Stimulated activated CD8-positive, alpha-beta memory T cell treated with anti-CD3 and anti-CD28 coated beads, Interleukin-4, amount 100 ng/mL, for 24 hours (primary cell): Measurements from ENCODE around the gene TMEM167B.

Experiments used
- DNase-seq: peaks from one replicate; pipeline ENCODE4 v3.0.0-alpha.2; 2020; ENCODE audit warnings: low read depth

Gene TMEM167B

GRCh38 chr1:109083501-109083900 lies 7.1 kb upstream of the TMEM167B start:
- no peak for DNase-seq

- DNase-seq = no peak
Measured at GRCh38 chr1:109083923-109084322, 6.6 kb upstream of the TMEM167B start.

GRCh38 chr1:109084563-109085517 lies 5.7 kb upstream of the TMEM167B start:
- DNase-seq = no peak

GRCh38 chr1:109089242-109090015 lies 1.1 kb upstream of the TMEM167B start:
- DNase-seq = peak; percentile 26

- no peak for DNase-seq
Measured at GRCh38 chr1:109091078-109091838, 694 bp downstream of the TMEM167B start.

- no peak for DNase-seq
Measured at GRCh38 chr1:109091839-109092193, 1.3 kb downstream of the TMEM167B start.

- no peak for DNase-seq
Measured at GRCh38 chr1:109094377-109094803, 3.8 kb downstream of the TMEM167B start.

GRCh38 chr1:109094871-109095270 lies 4.3 kb downstream of the TMEM167B start:
- no peak for DNase-seq

GRCh38 chr1:109095631-109096030 lies 5.1 kb downstream of the TMEM167B start:
- DNase-seq = no peak

- no peak for DNase-seq
Measured at GRCh38 chr1:109096120-109096519, 5.6 kb downstream of the TMEM167B start.

GRCh38 chr1:109099938-109100773 lies 9.6 kb downstream of the TMEM167B start:
- peak; percentile 93 for DNase-seq

- no peak for DNase-seq
Measured at GRCh38 chr1:109104364-109105151, 14.0 kb downstream of the TMEM167B start.

GRCh38 chr1:109105881-109106280 lies 15.3 kb downstream of the TMEM167B start:
- DNase-seq = no peak

- DNase-seq = no peak
Measured at GRCh38 chr1:109107785-109108184, 17.2 kb downstream of the TMEM167B start.

- no peak for DNase-seq
Measured at GRCh38 chr1:109109906-109110305, 19.3 kb downstream of the TMEM167B start.

- DNase-seq = no peak
Measured at GRCh38 chr1:109111386-109112055, 21.0 kb downstream of the TMEM167B start.

- DNase-seq = no peak
Measured at GRCh38 chr1:109112056-109112651, 21.6 kb downstream of the TMEM167B start.

GRCh38 chr1:109112652-109113285 lies 22.2 kb downstream of the TMEM167B start:
- peak; percentile 85 for DNase-seq
